Suprapubic skin (tissue), 4 donors: ENCODE data around the gene LYL1. TPM values are rescaled to one million over a fixed set of nuclear protein-coding genes. Genes with fewer than 3 reads are reported as not detected.

Experiments used
- DNase-seq, 2 donors: peaks; one replicate each; pipeline ENCODE4 v3.0.0-alpha.2; 2019; ENCODE audit warnings: low spot score in 2 of 2
- H3K27ac ChIP-seq: fragments of 200-600 bp; sonication (generic); one replicate; pipeline ENCODE4 v1.5.1; 2019
- H3K27me3 ChIP-seq: fragments of 200-600 bp; sonication (generic); one replicate; pipeline ENCODE4 v1.5.1; 2019
- H3K36me3 ChIP-seq: fragments of 200-600 bp; sonication (generic); one replicate; pipeline ENCODE4 v1.5.1; 2019
- H3K4me1 ChIP-seq: fragments of 200-600 bp; sonication (generic); one replicate; pipeline ENCODE4 v1.5.1; 2019
- H3K4me3 ChIP-seq: fragments of 200-600 bp; sonication (generic); one replicate; pipeline ENCODE4 v1.5.1; 2019; ENCODE audit warnings: mild to moderate bottlenecking
- H3K9me3 ChIP-seq: fragments of 200-600 bp; sonication (generic); one replicate; pipeline ENCODE4 v1.5.1; 2019
- CTCF ChIP-seq, 2 donors: fragments of 200-600 bp in 1 of 2; fragments of 450-650 bp in 1 of 2; sonication (generic) in 1 of 2; IDR thresholded peaks; one replicate each; pipeline ENCODE4 v1.5.1; 2016 to 2019; ENCODE audit warnings: antibody characterized with exemption in 2 of 2, mild to moderate bottlenecking in 1 of 2, moderate library complexity in 1 of 2
- EP300 ChIP-seq: sonication (generic); formaldehyde crosslinking; IDR thresholded peaks from one replicate; pipeline ENCODE4 v1.6.1; 2017; ENCODE audit warnings: antibody characterized with exemption
- POLR2A ChIP-seq, 2 donors: fragments of 450-650 bp; IDR thresholded peaks; one replicate each; pipeline ENCODE4 v1.6.1; 2017; ENCODE audit warnings: antibody characterized with exemption in 2 of 2, mild to moderate bottlenecking in 2 of 2, moderate library complexity in 2 of 2
- POLR2AphosphoS5 ChIP-seq, 3 donors: sonication (generic); formaldehyde crosslinking; IDR thresholded peaks; one replicate each; pipeline ENCODE4 v1.6.1; 2017; ENCODE audit warnings: antibody characterized with exemption in 3 of 3
- WGBS: methylation state at CpG from one replicate; pipeline ENCODE4 v1.1.5; 2018; 5-methylcytosine and 5-hydroxymethylcytosine counted together
- total RNA-seq, 4 donors: library from RNA; depleted of rRNA; stranded (reverse); fragments of >200 nt; gene quantifications; one replicate each; pipeline ENCODE4 v1.1.0, GENCODE V29; 2016

The LYL1 gene
- total RNA-seq, 4 donors from 2014 or later = 1.5 to 2.7 (median 2.2) TPM

GRCh38 chr19:13055213-13056051 is 47.2 kb downstream of the LYL1 start:
- peak; percentile 89 to 91 for DNase-seq
- Histone ChIP-seq H3K4me3 (peak overlapping the region; percentile 30), H3K9me3 (no peaks in the 10 kb centered on the region), H3K36me3 (no peaks in the 10 kb centered on the region), H3K27me3 (no peaks in the 10 kb centered on the region), H3K4me1 (peaks cover 100% of the 10 kb centered on the region), H3K27ac (peak overlapping the region; percentile 92)
- WGBS = 11% methylated on average over 9 of the region's 29 CpGs
- TF ChIP-seq CTCF (IDR thresholded peaks at IDR 0.05) = no peak
- peak in 1 of 3 donors; percentile 50 for TF ChIP-seq POLR2AphosphoS5 (IDR thresholded peaks at IDR 0.05)

- TF ChIP-seq POLR2AphosphoS5 (IDR thresholded peaks at IDR 0.05) (no peak), POLR2A (IDR thresholded peaks at IDR 0.05) (no peak), CTCF (IDR thresholded peaks at IDR 0.05) (no peak), EP300 (no peak)
- 16% methylated on average over 11 of the region's 11 CpGs for WGBS
- no peaks in the 10 kb centered on the region for H3K9me3 ChIP-seq
- no peaks in the 10 kb centered on the region for H3K36me3 ChIP-seq
- DNase-seq = no peak
- no peaks in the 10 kb centered on the region for H3K27me3 ChIP-seq
- H3K4me1 ChIP-seq = peaks cover 100% of the 10 kb centered on the region
- H3K27ac ChIP-seq = peak overlapping the region; percentile 92
- H3K4me3 ChIP-seq = peak overlapping the region; percentile 30
Measured at GRCh38 chr19:13054626-13055212, 47.9 kb downstream of the LYL1 start.

- Histone ChIP-seq H3K4me3 (peak overlapping the region; percentile 30), H3K4me1 (peaks cover 99% of the 10 kb centered on the region), H3K27me3 (no peaks in the 10 kb centered on the region), H3K36me3 (no peaks in the 10 kb centered on the region), H3K27ac (peak overlapping the region; percentile 92), H3K9me3 (no peaks in the 10 kb centered on the region)
- 14% methylated on average over 12 of the region's 17 CpGs for WGBS
- TF ChIP-seq CTCF (IDR thresholded peaks at IDR 0.05) (no peak), EP300 (no peak), POLR2A (IDR thresholded peaks at IDR 0.05) (no peak), POLR2AphosphoS5 (IDR thresholded peaks at IDR 0.05) (no peak)
- DNase-seq = peak; percentile 90 to 92
Measured at GRCh38 chr19:13053761-13054625, 48.7 kb downstream of the LYL1 start.

GRCh38 chr19:13053238-13053637 is 49.4 kb downstream of the LYL1 start:
- no peaks in the 10 kb centered on the region for H3K9me3 ChIP-seq
- H3K27me3 ChIP-seq = no peaks in the 10 kb centered on the region
- 38% methylated on average over 3 of the region's 3 CpGs for WGBS
- no peaks in the 10 kb centered on the region for H3K36me3 ChIP-seq
- peaks cover 97% of the 10 kb centered on the region for H3K4me1 ChIP-seq
- TF ChIP-seq POLR2AphosphoS5 (IDR thresholded peaks at IDR 0.05) (no peak), POLR2A (IDR thresholded peaks at IDR 0.05) (no peak), CTCF (IDR thresholded peaks at IDR 0.05) (no peak), EP300 (no peak)
- no peak overlapping the region for H3K4me3 ChIP-seq
- peak overlapping the region; percentile 92 for H3K27ac ChIP-seq
- no peak for DNase-seq
